Measurements from ENCODE around the gene TTYH3. TPM values are rescaled to one million over a fixed set of nuclear protein-coding genes. Genes with fewer than 3 reads are reported as not detected.

TTYH3 gene
- total and polyA plus RNA-seq, 9 of the 15 experiments (the other 6 are each of a cell fraction or from before 2014, with no cell fraction given), result 0.01 to 5.5 (median 1.1) TPM

GRCh38 chr7:2635148-2635668 lies 3.4 kb downstream of the TTYH3 start:
- Histone ChIP-seq H3K27me3 (ENCODE audit: control insufficient read depth in 2 of 2, insufficient read depth in 2 of 2, low read length in 2 of 2) (no peaks in the 10 kb centered on the region; a peak in 1 of 5 replicates), H3K9me3 (replicated peaks; ENCODE audit: control insufficient read depth, insufficient read depth, low read depth, low read length) (no peaks in the 10 kb centered on the region), H3K79me2 (ENCODE audit: control insufficient read depth, insufficient read depth, low read length) (no peaks in the 10 kb centered on the region; the same call in 2 of the 3 replicates), H3K4me3 (no peak overlapping the region), H3K9me1 (ENCODE audit: control insufficient read depth, insufficient read depth, low read length) (no peaks in the 10 kb centered on the region), H2AFZ (ENCODE audit: low read depth, low read length) (no peak overlapping the region), H3K9ac (ENCODE audit: insufficient read depth in 1 of 2, low read depth in 2 of 2, low read length in 2 of 2) (no peak overlapping the region), H3K36me3 (ENCODE audit: control insufficient read depth, insufficient read depth, low read length) (no peaks in the 10 kb centered on the region), H4K20me1 (replicated peaks; ENCODE audit: control insufficient read depth, insufficient read depth, low read length) (peaks cover 15% of the 10 kb centered on the region), H3K4me1 (replicated peaks in 1 of 2; ENCODE audit: control insufficient read depth in 2 of 2, insufficient read depth in 2 of 2, low read length in 2 of 2) (peaks cover 18 to 87% of the 10 kb centered on the region in 2 experiments), H3K27ac (ENCODE audit: extremely low read depth, low read depth, low read length) (no peak overlapping the region), H3K4me2 (ENCODE audit: insufficient read depth, low read length) (no peak overlapping the region)
- FAIRE-seq (no peak), DNase-seq (ENCODE audit: extremely low read depth in 1 of 4, low spot score in 3 of 4) (no peak), ATAC-seq (no peak)
- ChIA-PET CTCF (ENCODE audit: low intra/inter-chr PET ratio) (no interaction called here), POLR2A (interaction anchor here (0.6 to 2.3 kb wide), 5 partner anchors 10 to 133 kb away, joined by 3 to 6 read pairs (median 5); no protein-coding TSS in a partner anchor)
- intact Hi-C loops (cut with micrococcal nuclease), result no loop called here
- no peak for TF ChIP-seq RFX5 (IDR thresholded peaks at IDR 0.05; ENCODE audit: low read depth, low read length)
- peak; percentile 84 for TF ChIP-seq ZNF121 (CRISPR knock-in tag; conservative IDR thresholded peaks at IDR 0.05)
- no peak for TF ChIP-seq PRDM10 (IDR thresholded peaks at IDR 0.05; ENCODE audit: partially characterized antibody)
- TF ChIP-seq MIER1 (IDR thresholded peaks at IDR 0.05; ENCODE audit: low read depth), result no peak
- no peak for TF ChIP-seq HDAC1 (IDR thresholded peaks at IDR 0.05)
- no peak for TF ChIP-seq BRD4 (IDR thresholded peaks at IDR 0.05)
- no peak for TF ChIP-seq ZNF655 (CRISPR knock-in tag; IDR thresholded peaks at IDR 0.05)
- TF ChIP-seq PURB (CRISPR knock-in tag; IDR thresholded peaks at IDR 0.05; ENCODE audit: low read depth), result no peak
- peak; percentile 64 for TF ChIP-seq ZFP36 (IDR thresholded peaks at IDR 0.05; ENCODE audit: low read depth, low read length, partially characterized antibody)
- no peak for TF ChIP-seq FOXK2 (conservative IDR thresholded peaks at IDR 0.05 in 1 of 2, IDR thresholded peaks at IDR 0.05 in 1 of 2; ENCODE audit: low read depth in 2 of 2)
- in situ Hi-C loops (cut with MboI), result no loop called here
- WGBS (ENCODE audit: insufficient coverage, low coverage, missing lambda C conversion rate), result 71% methylated on average over 15 of the region's 15 CpGs
- BruUV-seq (replicated peaks), result no TSS peak
